ENCODE measurements around the gene SYNJ1.
A peak's percentile ranks its signal among the peaks of the same experiment; 100 is the strongest.
"Not testable (repeated sequence)": the region's sequence is repeated elsewhere in the genome, so short reads cannot be mapped to it uniquely, and the experiment has no call there.

Gene SYNJ1

DNA sequence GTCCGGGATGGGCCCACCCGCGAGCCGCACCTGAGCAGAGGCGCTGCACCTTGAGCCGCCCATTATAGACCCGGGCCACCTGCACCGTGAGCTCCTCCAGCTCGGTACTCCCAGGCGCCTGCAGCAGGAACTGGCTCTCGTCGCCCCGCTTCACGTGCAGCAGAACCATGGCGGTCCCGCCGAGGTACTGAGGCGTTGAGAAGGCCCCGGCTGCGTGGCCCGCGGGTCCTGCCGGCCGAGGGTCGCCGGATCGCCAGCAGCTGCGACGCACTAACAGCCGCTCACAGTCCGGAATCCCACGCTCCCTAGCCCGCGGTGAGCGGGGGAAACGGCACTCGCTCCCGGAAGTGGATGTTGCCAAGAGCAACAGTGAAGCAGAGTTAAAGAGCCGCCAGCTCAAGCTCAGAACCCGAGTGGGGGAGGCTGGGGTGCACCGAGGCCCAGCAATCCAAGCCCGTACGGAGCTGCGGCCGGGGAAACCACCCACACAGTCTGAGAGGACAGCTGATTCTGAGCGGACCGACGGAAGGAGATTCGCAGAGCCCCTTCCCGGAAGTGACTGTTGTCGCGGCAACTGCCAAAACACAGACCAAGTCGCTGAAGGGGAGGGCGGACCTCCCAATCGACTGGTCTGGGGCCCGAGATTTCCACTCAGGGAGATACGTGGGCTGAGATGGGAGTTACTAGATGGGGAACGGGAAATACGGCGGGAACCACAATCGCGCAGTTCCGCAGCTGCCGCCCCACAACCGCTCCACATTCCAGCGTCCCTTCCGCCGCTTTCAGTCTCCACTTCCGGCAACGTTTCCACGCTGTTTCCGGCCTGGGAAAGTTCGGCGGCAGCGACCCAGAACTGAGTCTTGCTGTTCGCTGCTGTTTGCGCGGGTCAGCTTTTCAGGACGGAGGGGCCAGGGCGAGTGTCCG, 115.5 kb downstream of the SYNJ1 start, which contains the start of gene CFAP298:
Gene CFAP298, minus strand, starts transcription at position 303 of the 924 bp plus-strand sequence. Its CDS starts 134 bp downstream, at position 169.
- DNase-seq, result peak; percentile 77

DNA sequence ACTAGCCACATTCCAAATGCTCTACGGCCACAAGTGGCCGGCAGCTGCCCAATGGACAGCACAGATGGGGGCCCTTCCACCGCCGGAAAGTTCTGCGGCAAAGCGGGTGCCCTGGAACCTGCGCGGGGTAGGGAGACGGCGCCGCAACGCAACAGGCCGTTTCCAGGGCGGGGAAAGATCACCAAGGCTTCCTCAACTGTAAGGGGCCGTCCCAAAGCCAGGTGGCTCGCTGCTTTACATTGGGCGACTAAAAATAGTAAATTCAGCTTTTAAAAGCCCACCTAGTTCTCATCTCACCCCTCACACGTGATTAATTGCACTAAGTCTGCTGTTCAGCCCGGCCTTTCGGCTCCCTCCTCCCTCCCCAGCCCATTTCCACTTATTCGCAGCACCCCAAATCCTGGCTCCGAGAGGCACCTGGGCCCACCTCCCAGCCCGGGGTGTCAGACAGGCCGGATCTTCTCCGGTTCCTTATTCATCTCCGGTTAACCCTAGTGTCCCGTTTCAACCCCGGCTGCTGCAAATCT, 116.3 kb downstream of the SYNJ1 start:
- peak; percentile 28 for DNase-seq

DNA sequence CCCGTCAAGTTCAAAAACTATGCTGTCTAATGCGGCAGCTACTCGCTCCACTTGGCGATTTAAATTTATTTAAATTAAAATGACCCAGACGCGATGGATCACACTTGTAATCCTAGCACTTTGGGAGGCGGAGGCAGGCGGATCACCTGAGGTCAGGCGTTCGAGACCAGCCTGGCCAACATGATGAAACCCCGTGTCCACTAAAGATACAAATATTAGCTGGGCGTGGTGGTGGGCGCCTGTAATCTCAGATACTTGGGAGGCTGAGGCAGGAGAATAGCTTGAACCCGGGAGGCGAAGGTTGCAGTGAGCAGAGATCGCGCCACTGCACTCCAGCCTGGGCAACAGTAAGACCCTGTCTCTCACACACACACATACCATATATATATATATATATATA, 116.9 kb downstream of the SYNJ1 start:
- DNase-seq, result not testable (repeated sequence)

DNA sequence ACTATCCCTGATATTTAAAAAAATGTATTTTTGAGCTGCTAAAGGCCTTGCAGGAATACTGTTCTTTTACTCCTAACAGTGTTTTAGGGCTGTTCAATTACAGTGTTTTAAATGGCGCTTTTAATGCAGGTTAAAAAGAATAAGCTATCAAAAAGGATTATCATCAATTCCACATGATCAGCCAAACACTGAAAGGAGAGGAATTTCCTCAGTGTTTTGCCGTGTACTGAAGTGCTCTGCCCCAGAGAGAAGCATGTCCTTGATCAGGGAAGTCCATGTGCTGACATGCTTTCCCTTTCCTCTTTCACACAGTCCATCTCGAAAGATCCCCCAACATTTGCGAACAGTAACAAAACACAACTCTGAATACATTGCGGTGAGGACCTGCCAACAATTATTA, 119.0 kb downstream of the SYNJ1 start:
- DNase-seq, result no peak

DNA sequence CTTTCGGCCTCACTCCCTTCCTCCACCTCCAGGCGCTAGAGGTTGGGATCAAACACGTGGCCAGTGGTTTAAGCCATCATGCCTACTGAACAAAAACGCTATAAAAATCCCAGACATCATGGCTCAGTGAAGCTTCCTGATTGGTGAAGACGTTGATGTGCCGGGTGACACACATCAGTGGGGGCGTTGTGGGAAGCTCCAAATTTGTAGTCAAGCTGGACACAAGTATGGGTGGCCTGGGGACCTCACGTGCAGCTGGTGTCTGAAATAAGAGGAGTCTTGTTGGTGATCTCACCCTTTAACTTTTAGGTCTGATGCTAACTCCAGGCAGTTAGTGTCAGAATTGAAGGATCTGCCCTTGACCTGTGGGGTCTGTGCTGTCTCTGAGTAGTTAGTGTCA, 122.3 kb downstream of the SYNJ1 start:
- no peak for DNase-seq

DNA sequence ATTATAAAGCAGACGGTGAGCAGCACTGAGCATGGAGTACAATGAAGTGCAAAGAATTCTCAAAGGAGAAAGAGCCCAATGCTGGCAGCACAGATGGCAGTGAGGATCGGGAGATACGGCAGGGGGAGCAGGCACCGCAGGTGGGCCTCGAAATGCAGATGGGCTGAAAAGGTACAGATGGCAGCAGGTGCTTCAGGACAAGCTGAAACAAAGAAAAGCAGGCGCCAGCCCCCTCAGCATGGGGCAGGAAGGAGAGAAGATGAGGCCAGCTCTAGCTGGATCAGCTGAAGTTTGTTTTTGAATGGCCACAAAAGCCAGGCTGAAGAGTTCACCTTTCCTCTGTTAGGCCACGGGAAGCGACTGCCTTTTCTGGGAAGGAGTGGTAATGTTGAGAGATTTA, 123.3 kb downstream of the SYNJ1 start:
- DNase-seq, result peak; percentile 94

DNA sequence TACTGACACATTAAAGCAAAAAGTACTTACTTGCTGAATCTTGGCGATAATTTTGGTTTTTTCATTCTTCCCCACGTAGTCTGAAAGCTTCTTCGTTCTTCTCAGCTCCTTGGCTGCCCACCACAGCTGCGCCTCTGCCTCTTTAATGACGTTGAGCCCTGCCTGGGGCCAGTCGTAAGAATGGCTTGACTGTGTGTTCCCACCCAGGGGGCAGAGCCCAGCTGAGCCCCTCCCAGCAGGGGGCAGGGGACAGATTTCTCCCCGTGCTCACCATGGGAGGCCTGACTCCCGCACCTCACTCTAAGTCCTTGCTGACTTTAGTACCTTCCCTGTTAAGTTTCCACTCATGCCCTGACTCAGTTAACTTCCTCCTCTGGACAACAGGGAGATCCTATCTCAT, 124.7 kb downstream of the SYNJ1 start:
- DNase-seq, result peak; percentile 65

DNA sequence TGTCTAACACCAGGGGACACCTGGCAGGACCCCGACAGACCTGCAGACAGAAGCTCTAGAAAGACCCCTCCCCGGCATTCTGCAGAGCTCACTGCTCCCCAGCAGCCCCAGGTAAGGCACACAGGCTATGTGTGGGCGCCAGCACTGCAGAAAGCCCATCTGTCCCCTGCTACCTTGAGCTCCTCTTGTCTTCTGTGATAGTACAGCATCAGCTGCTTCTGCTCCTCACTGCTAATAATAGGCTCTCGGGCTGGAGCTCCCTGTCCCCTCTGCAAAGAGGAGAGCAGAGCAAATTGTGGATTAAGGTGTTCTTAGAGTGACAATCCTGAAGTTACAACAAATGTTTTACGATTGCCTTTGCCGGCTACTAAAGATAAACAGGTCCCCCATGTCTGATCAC, 125.7 kb downstream of the SYNJ1 start:
- DNase-seq, result no peak

DNA sequence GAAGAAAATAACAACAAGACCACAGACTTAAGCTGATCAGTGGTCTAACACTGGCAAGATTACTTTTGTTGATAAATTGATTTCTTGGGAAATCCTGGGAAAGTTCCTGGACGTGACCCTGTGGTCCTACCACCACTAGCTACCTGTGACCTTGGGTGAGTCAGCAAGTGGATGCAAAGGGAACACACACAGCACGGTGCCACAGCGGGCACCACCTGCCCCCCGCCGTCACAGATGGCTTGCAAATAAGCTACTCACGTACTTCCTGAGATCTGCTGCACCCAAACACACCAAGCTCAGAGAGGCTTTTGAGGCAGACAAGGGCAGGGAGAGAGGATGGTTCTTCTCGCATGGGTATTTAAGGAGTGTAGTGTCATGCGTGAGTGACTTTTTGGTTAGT, 128.3 kb downstream of the SYNJ1 start:
- peak; percentile 68 for DNase-seq

DNA sequence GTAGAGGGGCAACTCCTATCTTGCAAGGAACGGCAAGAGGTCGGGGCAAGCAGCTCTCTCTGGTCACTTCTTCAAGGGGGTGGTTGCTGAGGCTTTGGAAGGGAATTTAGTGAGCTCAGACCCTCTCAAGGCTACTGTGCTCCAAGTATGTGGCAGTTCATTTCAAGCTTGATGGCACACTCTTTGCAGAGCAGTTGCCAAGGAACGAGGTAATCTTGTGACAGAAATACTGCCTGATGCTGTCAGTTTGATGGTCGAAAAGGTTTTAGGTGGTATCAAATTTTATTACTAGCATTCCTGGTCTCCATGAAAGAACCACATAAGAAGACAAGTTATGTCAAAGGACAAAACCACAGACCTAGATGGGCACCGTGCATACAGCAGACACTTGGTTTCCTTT, 128.7 kb downstream of the SYNJ1 start:
- no peak for DNase-seq

DNA sequence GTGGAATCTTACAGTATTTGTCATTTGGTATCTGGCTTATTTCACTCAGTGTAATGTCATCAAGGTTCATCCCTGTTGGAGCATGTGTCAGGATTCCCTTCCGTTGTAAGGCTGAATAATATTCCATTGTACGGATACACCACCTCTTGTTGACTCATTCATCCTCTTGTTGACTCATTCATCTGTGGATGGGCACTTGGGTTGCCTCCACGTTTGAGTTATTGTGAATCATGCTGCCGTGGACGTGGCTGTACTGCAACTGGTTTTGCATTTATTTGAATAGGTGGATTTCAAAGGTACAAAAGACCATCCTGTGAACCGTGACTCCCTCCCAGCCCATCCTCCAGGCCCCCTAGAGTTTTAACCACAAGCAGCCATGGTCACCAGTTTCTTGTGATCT, 130.6 kb downstream of the SYNJ1 start:
- DNase-seq, result no peak

DNA sequence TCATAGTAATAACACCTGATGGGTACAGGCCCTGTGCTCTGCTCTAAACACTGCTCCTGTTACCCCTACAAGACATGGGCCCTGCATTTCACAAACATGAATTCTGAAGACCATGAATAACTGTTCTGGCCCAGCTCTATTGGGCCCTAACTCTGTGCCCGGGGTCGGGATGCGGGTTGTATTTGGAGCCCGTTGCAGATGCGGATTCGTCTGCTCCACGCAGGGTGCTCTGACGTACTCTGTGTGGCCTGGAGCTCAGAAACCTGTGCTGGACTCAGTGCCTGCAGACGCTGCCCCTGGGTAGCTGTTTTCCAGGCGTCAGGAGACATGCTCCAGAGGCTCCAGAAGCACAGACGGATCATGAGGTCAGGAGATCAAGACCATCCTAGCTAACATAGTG, 132.4 kb downstream of the SYNJ1 start:
- no peak for DNase-seq

DNA sequence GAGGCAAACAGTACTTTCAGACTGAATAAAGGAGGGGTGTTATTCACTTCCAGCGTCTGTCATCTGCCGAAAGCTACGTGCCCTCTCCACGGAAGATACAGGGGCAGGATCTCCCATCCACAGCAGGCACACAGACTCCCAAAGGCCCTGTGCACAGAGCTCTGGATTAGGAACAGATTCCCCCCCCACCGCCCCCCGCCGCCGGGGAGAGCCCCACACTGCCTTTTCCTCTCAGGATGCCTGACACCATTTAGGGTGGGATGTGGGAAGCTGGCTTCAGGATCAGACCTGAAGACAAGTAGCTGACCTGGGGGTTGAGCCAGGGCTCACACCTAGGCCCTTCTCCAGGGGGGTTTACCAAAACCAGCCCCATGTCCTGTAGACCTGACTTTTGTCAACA, 134.1 kb downstream of the SYNJ1 start:
- DNase-seq, result no peak

DNA sequence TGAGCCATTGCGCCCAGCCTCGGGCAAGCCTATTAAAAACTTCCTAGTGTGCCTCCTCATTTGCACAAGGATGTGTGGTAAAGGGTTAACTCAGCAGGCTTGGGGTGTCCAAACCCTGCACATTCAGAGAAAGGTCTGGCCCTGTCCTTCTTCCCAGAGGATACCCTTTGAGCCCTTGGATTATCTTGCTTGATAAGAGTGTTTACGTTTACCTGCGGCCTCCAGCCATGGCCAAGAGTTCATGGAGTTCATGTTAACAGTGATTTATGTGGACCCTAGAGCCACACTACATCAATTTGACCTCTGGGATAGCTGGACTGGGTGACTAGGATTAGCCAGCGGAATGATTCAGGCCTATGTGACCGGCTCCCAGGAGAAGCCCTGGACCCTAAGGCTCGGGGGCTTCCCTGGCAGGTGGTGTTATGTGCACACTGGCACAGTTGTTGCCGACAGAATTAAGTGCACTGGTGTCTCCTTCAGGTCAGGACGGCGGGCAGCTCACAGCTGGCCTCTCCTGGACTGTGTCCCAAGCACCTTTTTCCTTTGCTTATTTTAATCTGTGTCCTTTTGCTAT, 134.8 kb downstream of the SYNJ1 start:
- no peak for DNase-seq

DNA sequence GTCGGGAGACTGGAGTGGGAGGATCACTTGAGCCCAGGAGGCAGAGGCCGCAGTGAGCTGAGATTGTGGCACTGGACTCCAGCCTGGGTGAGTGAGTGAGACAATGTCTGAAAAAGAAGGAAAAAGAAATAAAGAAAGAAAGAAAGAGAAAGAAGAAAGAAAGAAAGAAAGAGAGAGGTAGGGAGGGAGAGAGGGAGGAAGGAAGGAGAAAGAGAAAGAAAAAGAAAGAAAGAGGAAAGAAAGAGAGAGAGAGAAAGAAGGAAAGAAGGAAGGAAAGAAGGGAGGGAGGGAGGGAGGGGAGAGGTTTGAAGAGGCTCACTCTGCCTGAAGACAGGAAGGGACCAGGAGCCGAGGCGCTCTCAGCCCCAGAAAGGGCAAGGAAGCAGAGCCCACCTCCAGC, 137.7 kb downstream of the SYNJ1 start:
- no peak for DNase-seq

DNA sequence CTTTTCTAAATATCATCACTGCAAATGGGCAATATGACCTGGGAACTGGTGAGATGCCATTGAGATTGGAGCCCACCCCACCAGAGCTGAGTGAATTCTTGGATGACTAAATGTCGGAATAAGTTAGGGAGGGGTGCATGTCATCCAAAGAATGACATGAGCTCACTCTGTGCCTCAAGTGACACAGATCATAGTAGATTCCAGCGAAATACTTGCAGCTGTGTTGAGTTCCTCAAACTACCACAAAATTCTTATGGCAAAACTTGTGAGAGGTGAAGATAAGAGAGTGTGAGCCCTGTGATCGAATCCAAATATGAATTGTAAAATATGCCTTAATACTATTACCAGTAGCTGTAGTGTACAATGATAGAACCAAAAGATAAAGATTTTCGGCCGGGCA, 140.2 kb downstream of the SYNJ1 start:
- no peak for DNase-seq

DNA sequence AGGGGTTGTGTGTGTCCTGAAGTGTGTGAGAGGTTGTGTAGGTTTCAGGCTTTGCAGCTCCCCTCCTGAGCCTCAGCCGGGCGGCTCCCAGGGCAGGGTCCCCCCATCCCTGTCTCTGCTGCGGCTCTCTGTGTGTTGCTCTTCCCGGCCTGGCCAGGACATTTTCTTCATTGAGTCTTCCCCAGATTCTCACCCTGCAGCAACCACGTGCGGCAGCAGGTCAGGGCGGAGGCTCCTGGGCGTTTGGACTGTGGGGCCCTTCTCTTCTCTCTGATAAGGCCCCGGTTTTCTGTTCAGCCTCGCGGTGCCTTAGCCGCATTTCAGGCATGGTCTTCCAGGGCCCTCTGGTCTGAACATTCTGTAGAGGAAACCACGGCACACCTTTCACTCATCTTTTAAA, 140.7 kb downstream of the SYNJ1 start:
- no peak for DNase-seq

DNA sequence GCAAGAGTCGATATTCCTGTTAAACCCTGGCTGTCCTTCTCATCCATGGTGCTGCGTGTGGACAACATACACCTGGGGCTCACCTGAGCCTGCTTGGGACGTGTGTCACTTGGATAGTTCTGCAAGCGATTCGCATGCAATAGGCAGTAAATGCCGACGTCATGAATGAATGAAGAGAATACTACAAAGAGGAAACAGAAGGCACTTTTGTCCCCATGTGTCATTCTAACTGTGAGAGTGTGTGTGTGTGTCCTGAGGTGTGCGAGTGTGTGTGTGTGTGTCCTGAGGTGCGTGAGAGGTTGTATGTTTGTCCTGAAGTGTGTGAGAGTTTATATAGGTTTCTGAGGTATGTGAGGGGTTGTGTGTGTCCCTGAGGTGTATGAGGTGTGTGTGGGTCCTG, 141.8 kb downstream of the SYNJ1 start:
- DNase-seq, result no peak

DNA sequence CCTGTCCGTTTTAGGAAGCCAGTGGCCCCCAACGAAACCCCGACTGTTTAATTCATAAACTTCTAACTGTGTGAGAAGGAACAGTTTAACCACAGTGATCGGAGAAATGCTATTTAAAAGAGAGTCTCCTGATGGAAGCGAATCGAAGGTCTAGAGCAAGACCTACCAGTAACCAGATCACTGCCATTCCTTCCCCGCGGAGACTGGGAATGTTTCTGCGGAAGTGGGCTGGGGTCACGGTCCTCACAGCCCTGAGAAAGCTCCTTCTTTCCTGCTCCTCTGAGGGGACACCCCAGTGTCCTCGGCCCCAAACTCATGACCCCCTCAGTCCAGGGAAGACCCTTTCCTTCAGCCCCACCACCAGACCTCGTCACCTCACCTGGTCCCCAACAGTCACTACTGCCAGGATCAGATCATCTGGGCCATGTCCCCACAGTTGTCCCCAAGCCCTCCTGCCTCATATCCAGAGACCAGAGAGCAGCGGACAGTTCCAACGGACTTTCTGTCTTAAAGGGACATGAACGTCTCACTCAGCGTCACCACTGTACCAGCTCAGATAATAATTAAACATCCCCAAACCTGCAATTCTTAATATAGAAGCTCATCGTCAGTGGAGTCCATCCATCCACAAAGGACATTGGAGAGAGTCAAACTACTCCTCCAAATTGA, 142.6 kb downstream of the SYNJ1 start, which contains the start of gene TCP10L:
Gene TCP10L, minus strand, starts transcription at position 482 of the 669 bp plus-strand sequence. CDS start 1,219 bp downstream, outside the sequence.
- DNase-seq, result no peak

DNA sequence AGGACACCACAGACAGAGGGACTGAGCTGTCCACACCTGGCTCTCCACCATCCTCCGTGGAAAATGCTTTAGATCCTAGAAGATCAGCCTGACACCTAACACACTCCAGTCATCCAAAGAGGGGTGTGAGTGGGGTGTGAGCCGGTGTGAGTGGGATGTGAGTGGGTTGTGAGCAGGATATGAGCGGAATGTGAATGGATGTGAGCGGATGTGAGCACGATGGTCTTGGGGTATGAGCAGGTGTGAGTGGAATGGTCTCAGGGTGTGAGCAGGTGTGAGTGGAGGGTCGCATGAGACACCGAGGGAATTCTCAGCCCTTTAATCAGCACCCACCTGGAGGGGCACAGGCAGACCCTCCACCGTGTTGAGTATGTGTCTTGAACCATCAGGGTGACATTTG, 143.3 kb downstream of the SYNJ1 start:
- DNase-seq, result no peak

DNA sequence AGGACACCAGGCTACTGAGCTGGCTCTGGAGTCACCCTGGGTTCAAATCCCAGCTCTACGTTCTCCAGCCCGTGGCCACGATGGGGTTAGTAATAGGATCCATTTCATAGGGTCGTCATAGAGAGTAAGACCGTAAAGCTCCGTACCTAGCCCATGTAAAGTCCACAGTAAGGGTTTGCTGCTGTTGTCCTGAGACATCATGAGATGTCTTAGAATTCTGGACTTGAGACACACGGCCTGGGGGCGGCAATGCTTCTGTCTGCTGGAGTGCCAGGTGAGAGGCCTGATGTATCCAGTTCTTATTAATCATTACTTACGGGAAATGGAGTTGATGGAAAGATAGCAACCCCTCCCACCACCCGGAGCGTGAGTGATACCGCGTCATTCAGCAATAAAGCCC, 146.1 kb downstream of the SYNJ1 start:
- DNase-seq, result no peak

DNA sequence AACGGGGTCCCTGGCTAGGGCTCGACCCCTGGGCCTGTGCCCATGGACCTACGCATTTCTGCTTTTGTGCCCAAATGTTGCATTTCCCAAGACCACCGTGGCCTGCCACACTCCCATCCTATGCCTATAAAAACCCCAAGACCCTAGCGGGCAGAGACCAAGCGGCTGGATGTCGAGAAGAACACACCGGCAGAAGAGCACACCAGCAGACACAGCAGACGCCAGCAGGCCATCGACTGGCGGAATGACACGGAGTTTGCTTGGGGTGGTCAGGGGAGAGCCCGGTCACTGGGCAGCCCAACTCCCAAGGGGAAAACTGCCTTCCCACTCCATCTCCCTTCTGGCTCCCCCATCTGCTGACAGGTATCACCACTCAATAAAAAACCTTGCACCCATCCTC, 146.9 kb downstream of the SYNJ1 start:
- DNase-seq, result no peak
